H1 (cell line): ENCODE measurements around the gene ADGRV1. TPM values are rescaled to one million over a fixed set of nuclear protein-coding genes. Genes with fewer than 3 reads are reported as not detected.

Source experiments
- CTBP2 ChIP-seq: IDR thresholded peaks from 2 replicates; pipeline ENCODE4 v1.7.0; 2011; ENCODE audit warnings: borderline replicate concordance, mild to moderate bottlenecking, moderate library complexity, mixed read lengths, low read length; ENCODE audit not compliant: insufficient read depth, insufficient read length
- E2F6 ChIP-seq: IDR thresholded peaks from 2 replicates; pipeline ENCODE4 v1.6.1; 2012; ENCODE audit warnings: inconsistent platforms
- polyA plus RNA-seq, 7 experiments: library from polyadenylated mRNA; depleted of rRNA in 3 of 7; stranded (reverse) in 5 of 7; unstranded in 2 of 7; fragments of >200 nt in 5 of 7; fragments of 200-250 nt in 2 of 7; gene quantifications; 1 replicate in 5 of 7; 2 replicates in 1 of 7; 4 replicates in 1 of 7; pipeline versions ENCODE4 v1.2.1 to v1.2.3, GENCODE V29; 2011 to 2013; ENCODE audit warnings: missing spikeins in 2 of 7, mixed read lengths in 2 of 7
- total RNA-seq: library from RNA; stranded (reverse); fragmentation: NEBNext Ultra II Directional; extraction: Animal tissue kit (Norgen Biotek cat#: 25700); gene quantifications from 2 replicates; pipeline ENCODE4 v1.2.1, GENCODE V29; 2021

The ADGRV1 gene
- total and polyA plus RNA-seq, 2 of the 8 experiments (the other 6 are each of a cell fraction or from before 2014, with no cell fraction given), result 53.1 to 62.2 TPM

- TF ChIP-seq E2F6 (no peak), CTBP2 (no peak)
Measured at GRCh38 chr5:90792725-90793124, 234.1 kb downstream of the ADGRV1 start (continued).
